PFSK-1 (cell line): ENCODE results near the gene ACACA.

ENCODE experiments used
- FOXP2 ChIP-seq: optimal IDR thresholded peaks from 2 replicates; pipeline ENCODE3; 2011; ENCODE audit warnings: borderline replicate concordance, control low read depth, inconsistent platforms; ENCODE audit not compliant: insufficient read depth; ENCODE audit errors: extremely low read length, extremely low read depth
- POLR2AphosphoS5 ChIP-seq: IDR thresholded peaks from 2 replicates; pipeline ENCODE4 v1.6.1; 2012; ENCODE audit warnings: low read depth, mild to moderate bottlenecking, control low read depth, low read length, moderate library complexity
- SIN3A ChIP-seq: IDR thresholded peaks from 2 replicates; pipeline ENCODE4 v1.6.1; 2012; ENCODE audit warnings: mild to moderate bottlenecking, low read length, moderate library complexity, borderline replicate concordance; ENCODE audit not compliant: insufficient read depth
- TAF1 ChIP-seq: IDR thresholded peaks from 2 replicates; pipeline ENCODE4 v1.6.1; 2012; ENCODE audit warnings: low read length, control low read depth, borderline replicate concordance; ENCODE audit not compliant: insufficient read depth
- TF ChIP-seq, protein P1 (sequence below), 2 experiments: IDR thresholded peaks; 2 replicates each; pipeline versions ENCODE4 v1.6.1 to v1.8.0; 2011 to 2012; ENCODE audit warnings: low read depth in 2 of 2, low read length in 2 of 2, control low read depth in 1 of 2, inconsistent platforms in 1 of 2, mild to moderate bottlenecking in 1 of 2, moderate library complexity in 1 of 2; ENCODE audit not compliant: insufficient read depth in 1 of 2

The ACACA gene

DNA sequence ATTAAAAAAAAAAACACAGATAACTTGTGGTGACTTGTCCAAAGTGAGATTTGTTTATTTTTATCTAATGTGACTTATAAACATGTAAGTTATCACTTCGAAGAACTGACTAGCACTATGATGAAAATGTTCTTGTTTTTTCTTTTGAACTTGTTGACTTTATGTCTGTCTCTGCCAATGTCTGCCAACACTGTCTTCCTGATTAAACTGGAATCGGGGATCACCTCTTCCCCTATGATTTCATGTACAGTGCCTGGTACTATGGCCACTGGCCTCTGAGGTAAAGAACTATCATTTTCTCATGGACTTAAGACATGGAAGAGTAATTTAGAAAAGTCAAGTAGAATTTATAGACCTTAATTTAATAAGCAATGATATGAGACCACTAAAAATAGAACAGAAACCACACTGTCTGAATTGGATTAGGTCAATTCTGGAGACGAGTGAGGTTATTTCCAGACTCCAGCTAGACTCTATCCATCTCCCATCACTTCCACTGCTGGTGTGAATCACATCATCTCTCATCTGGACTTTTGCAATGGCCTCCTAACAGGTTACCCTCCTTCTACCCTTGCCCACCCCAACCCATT lies 22.0 kb downstream of the ACACA start:
- TF ChIP-seq FOXP2 (no peak), SIN3A (no peak), TAF1 (no peak), POLR2AphosphoS5 (no peak)
- TF ChIP-seq, protein P1, sequence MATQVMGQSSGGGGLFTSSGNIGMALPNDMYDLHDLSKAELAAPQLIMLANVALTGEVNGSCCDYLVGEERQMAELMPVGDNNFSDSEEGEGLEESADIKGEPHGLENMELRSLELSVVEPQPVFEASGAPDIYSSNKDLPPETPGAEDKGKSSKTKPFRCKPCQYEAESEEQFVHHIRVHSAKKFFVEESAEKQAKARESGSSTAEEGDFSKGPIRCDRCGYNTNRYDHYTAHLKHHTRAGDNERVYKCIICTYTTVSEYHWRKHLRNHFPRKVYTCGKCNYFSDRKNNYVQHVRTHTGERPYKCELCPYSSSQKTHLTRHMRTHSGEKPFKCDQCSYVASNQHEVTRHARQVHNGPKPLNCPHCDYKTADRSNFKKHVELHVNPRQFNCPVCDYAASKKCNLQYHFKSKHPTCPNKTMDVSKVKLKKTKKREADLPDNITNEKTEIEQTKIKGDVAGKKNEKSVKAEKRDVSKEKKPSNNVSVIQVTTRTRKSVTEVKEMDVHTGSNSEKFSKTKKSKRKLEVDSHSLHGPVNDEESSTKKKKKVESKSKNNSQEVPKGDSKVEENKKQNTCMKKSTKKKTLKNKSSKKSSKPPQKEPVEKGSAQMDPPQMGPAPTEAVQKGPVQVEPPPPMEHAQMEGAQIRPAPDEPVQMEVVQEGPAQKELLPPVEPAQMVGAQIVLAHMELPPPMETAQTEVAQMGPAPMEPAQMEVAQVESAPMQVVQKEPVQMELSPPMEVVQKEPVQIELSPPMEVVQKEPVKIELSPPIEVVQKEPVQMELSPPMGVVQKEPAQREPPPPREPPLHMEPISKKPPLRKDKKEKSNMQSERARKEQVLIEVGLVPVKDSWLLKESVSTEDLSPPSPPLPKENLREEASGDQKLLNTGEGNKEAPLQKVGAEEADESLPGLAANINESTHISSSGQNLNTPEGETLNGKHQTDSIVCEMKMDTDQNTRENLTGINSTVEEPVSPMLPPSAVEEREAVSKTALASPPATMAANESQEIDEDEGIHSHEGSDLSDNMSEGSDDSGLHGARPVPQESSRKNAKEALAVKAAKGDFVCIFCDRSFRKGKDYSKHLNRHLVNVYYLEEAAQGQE (IDR thresholded peaks at IDR 0.05; ENCODE audit: insufficient read depth in 1 of 2, low read depth in 2 of 2, low read length in 2 of 2), result no peak

DNA sequence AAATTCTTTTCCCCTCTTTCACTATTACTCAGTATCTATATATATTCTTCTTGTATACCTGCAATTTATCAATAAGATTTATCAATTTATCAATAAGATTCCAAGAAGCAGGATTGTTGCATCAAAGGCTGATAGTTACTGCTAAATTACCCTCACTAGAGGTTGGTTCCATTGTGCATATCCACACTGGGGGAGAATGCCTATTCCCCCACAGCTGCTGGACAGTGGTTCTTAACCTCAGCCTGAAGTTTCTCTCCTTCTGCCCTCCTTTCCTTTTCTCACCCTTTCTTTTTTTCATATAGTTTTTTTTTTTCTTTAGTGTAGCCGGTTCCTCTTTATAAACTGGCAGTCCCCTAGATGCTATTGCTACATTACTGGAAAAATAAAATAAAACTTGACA lies 24.6 kb downstream of the ACACA start:
- no peak for TF ChIP-seq POLR2AphosphoS5

DNA sequence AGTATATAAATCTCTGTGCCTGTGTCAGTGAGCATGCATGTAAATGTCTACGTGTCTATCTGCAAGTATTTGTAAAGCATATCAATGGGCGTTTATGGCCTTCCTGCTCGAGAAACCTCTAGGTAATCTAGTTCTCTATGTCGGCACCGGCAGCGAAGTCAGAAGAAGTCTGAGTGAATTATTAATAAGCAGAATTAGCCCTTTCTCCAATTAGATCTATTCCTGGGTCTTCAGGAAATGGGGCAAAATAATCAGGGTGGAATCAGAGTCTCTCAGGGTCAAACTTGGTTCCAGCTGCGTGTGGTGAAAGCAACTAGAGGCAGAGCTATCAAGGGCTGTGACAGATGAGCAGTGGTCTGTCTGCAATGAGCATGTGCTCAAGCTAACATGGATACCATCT lies 30.9 kb downstream of the ACACA start, which contains the start of gene C17orf78:
TSS of gene C17orf78 (plus strand) at position 280 of the 400 bp plus-strand sequence. CDS start at position 388, 108 bp downstream.
- TF ChIP-seq POLR2AphosphoS5 (no peak), TAF1 (no peak), SIN3A (no peak), FOXP2 (no peak)
- TF ChIP-seq, protein P1 (IDR thresholded peaks at IDR 0.05; ENCODE audit: insufficient read depth in 1 of 2, low read depth in 2 of 2, low read length in 2 of 2), result no peak

DNA sequence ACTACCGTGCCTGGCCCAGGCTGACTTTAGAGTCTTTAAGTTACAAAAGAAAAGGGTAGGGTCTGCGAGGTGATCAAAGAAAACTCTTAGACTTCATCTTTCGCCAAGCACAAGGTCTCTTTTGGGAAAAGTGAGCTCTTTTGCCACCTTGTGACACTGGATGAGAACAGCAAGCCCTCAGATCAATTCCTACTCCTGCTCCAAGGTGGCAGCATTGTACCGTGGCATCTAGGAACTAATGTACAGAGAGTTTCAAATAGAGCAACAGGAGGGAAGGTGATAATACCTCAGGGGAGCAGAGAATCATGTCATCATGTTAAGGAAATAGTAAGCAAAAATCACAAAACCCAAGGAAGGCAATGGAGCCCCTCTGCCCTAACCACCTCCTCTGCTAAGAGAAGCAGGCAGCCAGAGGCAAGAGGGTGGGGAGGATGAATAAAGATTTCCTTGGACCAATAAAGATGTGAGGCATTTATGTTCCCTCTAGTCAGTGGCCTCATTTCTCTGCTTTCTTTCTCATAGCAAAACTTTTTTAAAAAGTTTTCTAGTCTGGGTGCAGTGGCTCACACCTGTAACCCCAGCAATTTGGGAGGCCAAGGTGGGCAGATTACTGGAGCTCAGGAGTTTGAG lies 33.0 kb downstream of the ACACA start:
- no peak for TF ChIP-seq POLR2AphosphoS5
- TF ChIP-seq FOXP2, result no peak
- 0 out of 2 replicates have a peak, but pooled peaks have one; percentile 30 for TF ChIP-seq TAF1
- TF ChIP-seq, protein P1 (IDR thresholded peaks at IDR 0.05; ENCODE audit: insufficient read depth in 1 of 2, low read depth in 2 of 2, low read length in 2 of 2), result no peak

DNA sequence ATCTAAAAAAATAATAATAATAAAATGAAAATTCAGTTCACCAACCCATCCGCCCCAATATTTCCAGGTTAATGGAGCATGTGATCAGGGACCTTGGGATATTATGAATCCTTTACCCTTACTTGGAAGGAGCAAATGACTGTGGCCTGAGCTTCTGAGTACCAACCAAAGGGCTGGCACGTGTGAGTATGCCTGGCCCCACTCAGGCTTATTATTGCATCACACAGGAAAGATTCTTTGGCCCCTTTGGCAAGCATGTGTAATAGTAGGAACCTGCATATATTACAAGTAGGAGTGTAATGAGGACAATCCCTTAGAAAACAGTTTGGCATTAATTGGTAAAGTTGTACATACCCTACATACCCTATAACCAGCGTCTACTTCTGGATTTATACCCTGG lies 38.1 kb downstream of the ACACA start:
- TF ChIP-seq POLR2AphosphoS5, result no peak

DNA sequence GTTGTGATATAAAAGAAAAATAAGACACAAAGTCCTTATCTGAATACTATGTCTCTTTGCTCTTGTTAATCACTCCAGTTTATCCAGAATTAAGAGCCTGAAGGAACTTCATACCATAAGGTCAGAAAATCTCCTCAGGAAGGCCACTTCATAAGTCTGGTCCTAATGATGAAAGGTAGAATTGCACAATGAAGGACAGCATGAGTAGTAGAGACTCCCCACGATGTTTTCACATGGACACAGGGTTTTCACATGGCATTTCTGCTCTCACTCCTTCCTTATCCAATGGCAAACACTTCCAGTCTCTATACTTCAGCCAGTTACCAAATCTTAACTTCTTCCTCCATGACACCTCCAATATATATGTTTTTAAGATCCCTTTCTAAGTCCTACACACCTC lies 41.0 kb downstream of the ACACA start:
- TF ChIP-seq, protein P1 (IDR thresholded peaks at IDR 0.05; ENCODE audit: insufficient read depth in 1 of 2, low read depth in 2 of 2, low read length in 2 of 2), result no peak
- no peak for TF ChIP-seq FOXP2
- TF ChIP-seq POLR2AphosphoS5, result no peak
- TF ChIP-seq SIN3A, result no peak
- no peak for TF ChIP-seq TAF1
